Kidney epithelial cell (primary cell): Measurements from ENCODE around the gene DIP2A. TPM values are rescaled to one million over a fixed set of nuclear protein-coding genes. Genes with fewer than 3 reads are reported as not detected.
"Not testable (repeated sequence)": the region's sequence is repeated elsewhere in the genome, so short reads cannot be mapped to it uniquely, and the experiment has no call there.

Experiments
- DNase-seq: peaks from one replicate; pipeline ENCODE4 v3.0.0-alpha.2; 2010; ENCODE audit warnings: low read depth
- H3K27me3 ChIP-seq: 2 replicates; pipeline ENCODE4 v1.6.0; 2011; ENCODE audit warnings: low read length; ENCODE audit not compliant: control insufficient read depth, insufficient read depth
- H3K36me3 ChIP-seq: 2 replicates; pipeline ENCODE4 v1.5.1; 2011; ENCODE audit warnings: low read length; ENCODE audit not compliant: control insufficient read depth, insufficient read depth
- H3K4me3 ChIP-seq: 2 replicates; pipeline ENCODE4 v1.5.1; 2011; ENCODE audit warnings: low read depth, mild to moderate bottlenecking, control low read depth, low read length
- CTCF ChIP-seq: IDR thresholded peaks from 2 replicates; pipeline ENCODE4 v1.5.1; 2011; ENCODE audit warnings: mild to moderate bottlenecking, moderate library complexity, low read length, control low read depth, inconsistent platforms; ENCODE audit not compliant: insufficient read depth, poor library complexity, severe bottlenecking
- total RNA-seq: library from RNA; depleted of rRNA; stranded (reverse); fragments of >200 nt; gene quantifications from 2 replicates; pipeline ENCODE4 v1.2.3, GENCODE V29; 2015

Gene DIP2A
- total RNA-seq, 1 donor from 2014 or later: 16.0 TPM

- Histone ChIP-seq H3K36me3 (peaks cover 1% of the 10 kb centered on the region), H3K27me3 (no peaks in the 10 kb centered on the region), H3K4me3 (no peak overlapping the region)
- TF ChIP-seq CTCF: no peak
- DNase-seq: no peak
Observed at GRCh38 chr21:46439906-46440305, 18.8 kb upstream of the DIP2A start.

GRCh38 chr21:46441331-46441730 lies 17.4 kb upstream of the DIP2A start:
- no peak for TF ChIP-seq CTCF
- no peaks in the 10 kb centered on the region for H3K27me3 ChIP-seq
- H3K36me3 ChIP-seq: peaks cover 1% of the 10 kb centered on the region
- no peak for DNase-seq
- no peak overlapping the region for H3K4me3 ChIP-seq

GRCh38 chr21:46441961-46442498 lies 16.7 kb upstream of the DIP2A start:
- peaks cover 1% of the 10 kb centered on the region for H3K36me3 ChIP-seq
- no peak overlapping the region for H3K4me3 ChIP-seq
- H3K27me3 ChIP-seq: no peaks in the 10 kb centered on the region
- no peak for TF ChIP-seq CTCF
- no peak for DNase-seq

GRCh38 chr21:46442938-46443337 lies 15.8 kb upstream of the DIP2A start:
- Histone ChIP-seq H3K36me3 (peaks cover 1% of the 10 kb centered on the region), H3K27me3 (no peaks in the 10 kb centered on the region), H3K4me3 (no peak overlapping the region)
- no peak for DNase-seq
- no peak for TF ChIP-seq CTCF

GRCh38 chr21:46443910-46444309 lies 14.8 kb upstream of the DIP2A start:
- H3K36me3 ChIP-seq: peaks cover 1% of the 10 kb centered on the region
- H3K27me3 ChIP-seq: no peaks in the 10 kb centered on the region
- DNase-seq: no peak
- TF ChIP-seq CTCF: no peak
- no peak overlapping the region for H3K4me3 ChIP-seq

GRCh38 chr21:46448108-46448507 lies 10.6 kb upstream of the DIP2A start:
- no peak for DNase-seq
- no peak for TF ChIP-seq CTCF
- H3K36me3 ChIP-seq: no peaks in the 10 kb centered on the region
- H3K4me3 ChIP-seq: no peak overlapping the region
- no peaks in the 10 kb centered on the region for H3K27me3 ChIP-seq

- H3K4me3 ChIP-seq, DNase-seq, H3K27me3 ChIP-seq, H3K36me3 ChIP-seq: not testable (repeated sequence)
Observed at GRCh38 chr21:46448855-46449254, 9.8 kb upstream of the DIP2A start.
